HEK293 (cell line): ENCODE measurements around the gene FEZF2.
A peak's percentile ranks its signal among the peaks of the same experiment; 100 is the strongest.

ENCODE experiments used
- TCF7L2 ChIP-seq: IDR thresholded peaks from 2 replicates; pipeline ENCODE4 v1.6.1; 2011; ENCODE audit warnings: low read depth, mild to moderate bottlenecking, inconsistent platforms, low read length, moderate library complexity, borderline replicate concordance
- ZBTB7A ChIP-seq: fragments of 450-650 bp; formaldehyde crosslinking; IDR thresholded peaks from 2 replicates; pipeline ENCODE4 v1.5.1; 2016; ENCODE audit warnings: low read depth, missing biosample characterization, missing genetic modification characterization
- ZNF138 ChIP-seq: fragments of 450-650 bp; formaldehyde crosslinking; IDR thresholded peaks from 2 replicates; pipeline ENCODE4 v1.5.1; 2016; ENCODE audit warnings: missing biosample characterization, missing genetic modification characterization, borderline replicate concordance
- ZNF19 ChIP-seq: fragments of 450-650 bp; formaldehyde crosslinking; IDR thresholded peaks from 2 replicates; pipeline ENCODE4; 2016; ENCODE audit warnings: missing biosample characterization, missing genetic modification characterization, low read depth
- ZNF510 ChIP-seq: fragments of 450-650 bp; formaldehyde crosslinking; IDR thresholded peaks from 2 replicates; pipeline ENCODE4 v1.5.1; 2018; ENCODE audit warnings: mild to moderate bottlenecking, missing genetic modification characterization, missing biosample characterization; ENCODE audit not compliant: insufficient replicate concordance
- ZNF571 ChIP-seq: fragments of 450-650 bp; formaldehyde crosslinking; IDR thresholded peaks from 2 replicates; pipeline ENCODE4 v1.5.0; 2017; ENCODE audit warnings: missing biosample characterization, missing genetic modification characterization
- ZNF596 ChIP-seq: fragments of 450-650 bp; IDR thresholded peaks from 2 replicates; pipeline ENCODE4 v1.5.0; 2018; ENCODE audit warnings: missing biosample characterization, mild to moderate bottlenecking, missing genetic modification characterization, moderate library complexity
- TF ChIP-seq, protein P1 (sequence below): fragments of 450-650 bp; formaldehyde crosslinking; IDR thresholded peaks from 2 replicates; pipeline ENCODE4 v1.5.1; 2016; ENCODE audit warnings: missing biosample characterization, missing genetic modification characterization
- TF ChIP-seq, protein P2 (sequence below): fragments of 450-650 bp; formaldehyde crosslinking; IDR thresholded peaks from 2 replicates; pipeline ENCODE4 v1.5.1; 2017; ENCODE audit warnings: missing biosample characterization, missing genetic modification characterization

DNA sequence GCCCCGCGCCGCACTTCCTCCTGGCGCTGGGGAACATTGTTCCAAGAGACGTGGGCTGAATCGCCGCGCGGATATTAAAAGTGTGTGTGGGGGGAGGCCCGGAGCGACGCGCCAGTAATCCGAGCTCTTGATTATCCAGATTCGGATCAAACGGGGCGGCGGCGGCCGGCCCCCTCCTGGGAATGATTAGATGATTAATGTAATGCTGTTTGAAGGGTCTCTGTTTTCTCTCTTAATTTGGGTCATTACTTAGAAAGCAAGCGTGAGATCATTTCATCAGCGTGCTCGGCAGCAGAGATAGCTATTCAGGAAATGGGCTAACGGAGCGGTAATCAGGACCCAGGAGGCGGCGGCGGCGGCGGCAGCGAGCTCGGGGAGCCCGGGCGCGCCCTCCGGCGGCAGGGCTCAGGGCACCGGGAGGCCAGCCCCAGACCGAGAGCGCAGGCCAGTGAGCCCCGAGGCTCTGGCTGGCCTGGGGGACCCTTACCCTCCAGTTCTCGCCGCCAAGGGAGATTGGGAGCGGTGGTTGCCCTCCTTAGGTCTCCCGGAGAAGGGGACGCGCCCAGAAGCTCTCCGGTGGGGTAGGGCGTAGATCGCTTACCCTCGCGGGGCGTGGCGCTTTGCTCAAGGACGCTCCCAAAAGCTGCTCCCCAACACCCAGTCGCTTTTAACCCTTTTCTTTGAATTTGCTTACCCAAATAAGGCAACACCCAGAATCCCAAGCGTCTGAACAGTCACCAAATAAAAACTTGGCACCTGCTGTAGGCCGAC lies 4.5 kb downstream of the FEZF2 start:
- TF ChIP-seq TCF7L2, result peak; percentile 47; the same call in 1 of the 2 replicates
- TF ChIP-seq, protein P1, sequence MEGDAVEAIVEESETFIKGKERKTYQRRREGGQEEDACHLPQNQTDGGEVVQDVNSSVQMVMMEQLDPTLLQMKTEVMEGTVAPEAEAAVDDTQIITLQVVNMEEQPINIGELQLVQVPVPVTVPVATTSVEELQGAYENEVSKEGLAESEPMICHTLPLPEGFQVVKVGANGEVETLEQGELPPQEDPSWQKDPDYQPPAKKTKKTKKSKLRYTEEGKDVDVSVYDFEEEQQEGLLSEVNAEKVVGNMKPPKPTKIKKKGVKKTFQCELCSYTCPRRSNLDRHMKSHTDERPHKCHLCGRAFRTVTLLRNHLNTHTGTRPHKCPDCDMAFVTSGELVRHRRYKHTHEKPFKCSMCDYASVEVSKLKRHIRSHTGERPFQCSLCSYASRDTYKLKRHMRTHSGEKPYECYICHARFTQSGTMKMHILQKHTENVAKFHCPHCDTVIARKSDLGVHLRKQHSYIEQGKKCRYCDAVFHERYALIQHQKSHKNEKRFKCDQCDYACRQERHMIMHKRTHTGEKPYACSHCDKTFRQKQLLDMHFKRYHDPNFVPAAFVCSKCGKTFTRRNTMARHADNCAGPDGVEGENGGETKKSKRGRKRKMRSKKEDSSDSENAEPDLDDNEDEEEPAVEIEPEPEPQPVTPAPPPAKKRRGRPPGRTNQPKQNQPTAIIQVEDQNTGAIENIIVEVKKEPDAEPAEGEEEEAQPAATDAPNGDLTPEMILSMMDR (tag by site-specific recombination), result no peak
- TF ChIP-seq ZNF571 (tag by site-specific recombination), result no peak
- TF ChIP-seq ZNF19 (tag by site-specific recombination), result no peak
- TF ChIP-seq, protein P2, sequence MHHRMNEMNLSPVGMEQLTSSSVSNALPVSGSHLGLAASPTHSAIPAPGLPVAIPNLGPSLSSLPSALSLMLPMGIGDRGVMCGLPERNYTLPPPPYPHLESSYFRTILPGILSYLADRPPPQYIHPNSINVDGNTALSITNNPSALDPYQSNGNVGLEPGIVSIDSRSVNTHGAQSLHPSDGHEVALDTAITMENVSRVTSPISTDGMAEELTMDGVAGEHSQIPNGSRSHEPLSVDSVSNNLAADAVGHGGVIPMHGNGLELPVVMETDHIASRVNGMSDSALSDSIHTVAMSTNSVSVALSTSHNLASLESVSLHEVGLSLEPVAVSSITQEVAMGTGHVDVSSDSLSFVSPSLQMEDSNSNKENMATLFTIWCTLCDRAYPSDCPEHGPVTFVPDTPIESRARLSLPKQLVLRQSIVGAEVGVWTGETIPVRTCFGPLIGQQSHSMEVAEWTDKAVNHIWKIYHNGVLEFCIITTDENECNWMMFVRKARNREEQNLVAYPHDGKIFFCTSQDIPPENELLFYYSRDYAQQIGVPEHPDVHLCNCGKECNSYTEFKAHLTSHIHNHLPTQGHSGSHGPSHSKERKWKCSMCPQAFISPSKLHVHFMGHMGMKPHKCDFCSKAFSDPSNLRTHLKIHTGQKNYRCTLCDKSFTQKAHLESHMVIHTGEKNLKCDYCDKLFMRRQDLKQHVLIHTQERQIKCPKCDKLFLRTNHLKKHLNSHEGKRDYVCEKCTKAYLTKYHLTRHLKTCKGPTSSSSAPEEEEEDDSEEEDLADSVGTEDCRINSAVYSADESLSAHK (tag by site-specific recombination), result no peak
- TF ChIP-seq ZNF596 (tag by site-specific recombination), result no peak
- TF ChIP-seq ZBTB7A (tag by site-specific recombination), result no peak
- no peak for TF ChIP-seq ZNF510 (tag by site-specific recombination)
- TF ChIP-seq ZNF138, result no peak
